Retinal pigment epithelial cell (primary cell): Measurements from ENCODE around the gene SLC17A9.
A peak's percentile ranks its signal among the peaks of the same experiment; 100 is the strongest.

Source experiments
- DNase-seq: peaks from one replicate; pipeline ENCODE4 v3.0.0-alpha.2; 2010; ENCODE audit warnings: low read depth
- H3K4me3 ChIP-seq: 2 replicates; pipeline ENCODE4 v1.5.1; 2011; ENCODE audit warnings: mild to moderate bottlenecking, low read length, control low read depth, moderate library complexity
- CTCF ChIP-seq: conservative IDR thresholded peaks from 2 replicates; pipeline ENCODE4 v1.5.1; 2011; ENCODE audit warnings: low read depth, low read length, control low read depth, inconsistent platforms

Gene SLC17A9

GRCh38 chr20:62949153-62949821 is 3.2 kb upstream of the SLC17A9 start:
- TF ChIP-seq CTCF: no peak
- H3K4me3 ChIP-seq: no peak overlapping the region
- DNase-seq: no peak

DNA sequence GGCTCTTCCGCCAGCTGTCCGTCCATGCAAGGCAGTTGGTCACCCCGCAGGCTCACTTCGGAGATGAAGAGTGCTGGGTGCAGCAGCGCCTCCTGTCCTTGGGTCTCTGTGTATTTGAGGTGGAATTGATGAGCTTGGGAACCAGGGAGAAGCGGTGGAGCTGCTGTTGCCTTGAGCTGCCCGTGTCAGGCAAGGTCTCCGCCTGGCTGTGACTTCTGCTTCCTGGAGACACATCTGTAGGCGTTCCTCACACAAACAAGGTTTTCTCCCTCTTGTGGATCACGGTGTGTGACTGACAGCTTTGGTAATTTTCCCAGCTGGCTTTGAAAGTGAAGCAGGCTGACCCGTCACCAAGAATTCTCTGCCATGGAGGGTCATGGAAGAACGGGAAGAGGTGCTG is 2.5 kb upstream of the SLC17A9 start:
- H3K4me3 ChIP-seq: no peak overlapping the region
- no peak for TF ChIP-seq CTCF
- DNase-seq: no peak

GRCh38 chr20:62950741-62951140 is 1.8 kb upstream of the SLC17A9 start:
- no peak for TF ChIP-seq CTCF
- no peak overlapping the region for H3K4me3 ChIP-seq
- no peak for DNase-seq

- DNase-seq: no peak
- no peak for TF ChIP-seq CTCF
- no peak overlapping the region for H3K4me3 ChIP-seq
Observed at GRCh38 chr20:62951143-62951895, 1.2 kb upstream of the SLC17A9 start.

- no peak for DNase-seq
- TF ChIP-seq CTCF: no peak
- H3K4me3 ChIP-seq: peak overlapping the region; percentile 36
Observed at GRCh38 chr20:62951896-62952372, 575 bp upstream of the SLC17A9 start.

GRCh38 chr20:62952968-62953838 is 694 bp downstream of the SLC17A9 start:
- TF ChIP-seq CTCF: no peak
- peak overlapping the region; percentile 36 for H3K4me3 ChIP-seq
- no peak for DNase-seq
